T-cell (primary cell): ENCODE data around the gene CDK4. TPM values are rescaled to one million over a fixed set of nuclear protein-coding genes. Genes with fewer than 3 reads are reported as not detected.
"Not testable (repeated sequence)": the region's sequence is repeated elsewhere in the genome, so short reads cannot be mapped to it uniquely, and the experiment has no call there.

Experiments
- ATAC-seq, 4 experiments: fragments of 200-7000 bp in 3 of 4; fragments of 150-1000 bp in 1 of 4; cut with Tn5 transposase; replicated peaks in 1 of 4; 1 replicate in 3 of 4; 2 replicates in 1 of 4; pipeline ENCODE4 v1.10.0; 2021; ENCODE audit warnings: moderate library complexity in 3 of 4, mild to moderate bottlenecking in 2 of 4, moderate number of reproducible peaks in 1 of 4
- CTCF ChIA-PET, 2 donors: fragments of 300-600 bp; sonication (Branson Sonifier 250); formaldehyde crosslinking; loops; one replicate each; lab custom pipeline; 2022; ENCODE audit warnings: antibody characterized with exemption in 2 of 2; lab: Charles Lee
- POLR2A ChIA-PET, 2 donors: fragments of 300-600 bp; sonication (Branson Sonifier 250); formaldehyde crosslinking; loops; one replicate each; lab custom pipeline; 2022; ENCODE audit warnings: antibody characterized with exemption in 2 of 2; lab: Charles Lee
- DNase-seq, 35 experiments: peaks; one replicate each; pipeline versions ENCODE4 v3.0.0 to v3.0.0-alpha.2; 2013 to 2023
- H3K27ac ChIP-seq: one replicate; pipeline ENCODE4 v1.5.1; 2013; ENCODE audit warnings: low read length
- H3K27me3 ChIP-seq, 2 experiments: replicated peaks in 1 of 2; 1 replicate in 1 of 2; 2 replicates in 1 of 2; pipeline versions ENCODE4 v1.6.1 to v1.7.0; 2013; ENCODE audit warnings: low read length in 1 of 2, mixed read lengths in 1 of 2; ENCODE audit not compliant: control insufficient read depth in 2 of 2, insufficient read depth in 2 of 2; ENCODE audit errors: extremely low read depth in 1 of 2
- H3K36me3 ChIP-seq, 2 donors: 1 replicate in 1 of 2; 2 replicates in 1 of 2; pipeline versions ENCODE4 v1.6.1 to v1.7.0; 2013; ENCODE audit warnings: low read length in 1 of 2; ENCODE audit not compliant: control insufficient read depth in 2 of 2, insufficient read depth in 1 of 2; ENCODE audit errors: extremely low read depth in 1 of 2
- H3K4me1 ChIP-seq, 2 experiments: 1 replicate in 1 of 2; 2 replicates in 1 of 2; pipeline versions ENCODE4 v1.6.1 to v1.7.0; 2013; ENCODE audit warnings: low read length in 2 of 2, mixed read lengths in 1 of 2; ENCODE audit not compliant: insufficient read depth in 2 of 2, control insufficient read depth in 1 of 2; ENCODE audit errors: extremely low read depth in 1 of 2
- H3K4me3 ChIP-seq, 2 donors: 1 replicate in 1 of 2; 2 replicates in 1 of 2; pipeline versions ENCODE4 v1.5.1 to v1.7.0; 2013; ENCODE audit warnings: mild to moderate bottlenecking in 2 of 2, low read length in 1 of 2, moderate library complexity in 1 of 2; ENCODE audit not compliant: control insufficient read depth in 1 of 2; ENCODE audit errors: extremely low read depth in 1 of 2
- H3K9me3 ChIP-seq: 2 replicates; pipeline ENCODE4 v1.7.0; 2013
- H3K27ac Mint-ChIP-seq, 2 donors: one replicate each; pipeline ENCODE4 v1.8.0; 2020 to 2021; ENCODE audit warnings: mild to moderate bottlenecking in 2 of 2, mixed read lengths in 2 of 2
- H3K27me3 Mint-ChIP-seq, 2 donors: one replicate each; pipeline ENCODE4 v1.8.0; 2021 to 2022; ENCODE audit warnings: mixed read lengths in 2 of 2
- H3K36me3 Mint-ChIP-seq: one replicate; pipeline ENCODE4 v1.8.0; 2021; ENCODE audit warnings: mixed read lengths
- H3K4me1 Mint-ChIP-seq, 3 donors: one replicate each; pipeline ENCODE4 v1.8.0; 2020 to 2022; ENCODE audit warnings: mixed read lengths in 3 of 3, mild to moderate bottlenecking in 1 of 3
- H3K4me3 Mint-ChIP-seq, 3 donors: one replicate each; pipeline ENCODE4 v1.8.0; 2020 to 2022; ENCODE audit warnings: mild to moderate bottlenecking in 3 of 3, mixed read lengths in 3 of 3, moderate library complexity in 3 of 3
- H3K9me3 Mint-ChIP-seq, 3 donors: one replicate each; pipeline ENCODE4 v1.8.0; 2020 to 2022; ENCODE audit warnings: mixed read lengths in 3 of 3
- WGBS: methylation state at CpG from one replicate; pipeline ENCODE4 v1.1.5; 2013; ENCODE audit warnings: missing lambda C conversion rate; ENCODE audit not compliant: insufficient coverage; 5-methylcytosine and 5-hydroxymethylcytosine counted together
- total RNA-seq, 35 experiments: library from RNA in 6 of 35; stranded (reverse) in 6 of 35; fragments of 120-200 nt in 1 of 35; gene quantifications; one replicate each; pipeline versions ENCODE4 v1.2.1 to v1.2.4 and lab custom pipeline; 2013 to 2026

Gene CDK4
- total RNA-seq, 5 donors from 2014 or later (not counting 1 experiment from before 2014, with no cell fraction given) = 24.1 to 53.9 (median 46.2) TPM

DNA sequence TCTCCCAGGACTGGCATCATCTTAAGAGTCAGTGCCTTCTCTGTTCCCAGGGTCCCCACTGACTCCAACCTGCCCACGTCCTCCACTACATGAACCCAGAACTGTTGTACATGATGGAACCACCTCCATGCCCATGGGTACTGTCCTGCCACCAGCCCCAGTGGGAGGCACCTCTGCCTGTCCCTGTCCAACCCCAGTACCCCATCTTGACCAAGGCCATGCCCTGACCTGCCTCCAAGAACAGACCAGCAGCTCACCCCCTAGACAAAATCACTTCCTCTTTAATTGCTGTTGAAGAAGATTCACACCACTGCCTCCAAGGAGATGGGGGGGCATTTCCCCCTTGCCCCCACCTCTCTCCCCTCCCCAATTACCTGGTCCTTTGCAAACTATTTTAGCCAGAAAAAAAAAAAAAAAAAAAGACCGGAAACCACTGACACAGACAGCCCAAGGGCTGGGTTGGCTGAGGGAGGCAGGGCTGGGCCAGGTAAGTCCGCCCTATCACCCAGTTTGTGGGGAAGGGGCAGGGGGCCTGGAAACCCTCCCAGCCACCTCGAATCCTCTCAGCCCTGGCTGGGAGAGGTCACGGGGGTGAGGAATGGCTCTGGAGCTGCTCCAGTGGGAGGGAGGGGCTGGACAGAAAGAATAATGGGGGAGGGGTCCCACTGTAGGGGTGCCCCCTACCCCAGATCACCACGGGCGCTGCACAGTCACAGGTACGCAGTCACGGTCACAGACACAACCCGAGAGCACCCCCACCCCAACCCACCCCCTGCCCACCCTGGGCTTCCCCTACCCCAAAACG is 27.0 kb downstream of the CDK4 start:
- Mint-ChIP-seq H3K4me3 (no peak overlapping the region), H3K36me3 (peaks cover 32% of the 10 kb centered on the region), H3K27me3 (no peaks in the 10 kb centered on the region), H3K9me3 (no peaks in the 10 kb centered on the region), H3K27ac (peak overlapping the region; percentile 68 to 83), H3K4me1 (peaks cover 14 to 24% (median 19%) of the 10 kb centered on the region in 3 donors)
- ATAC-seq (peak in 1 of 4 experiments; percentile 11), DNase-seq (no peak)
- no peaks in the 10 kb centered on the region for H3K9me3 ChIP-seq
- no peak overlapping the region for H3K27ac ChIP-seq
- POLR2A ChIA-PET = interaction anchor here (0.5 kb wide), 2 partner anchors 36 to 1097 kb away, joined by 3 to 4 read pairs; no protein-coding TSS in a partner anchor
- CTCF ChIA-PET = no interaction called here
- WGBS = 85% methylated on average over 1 of the region's 11 CpGs
- H3K4me1 ChIP-seq = peaks cover 0 to 15% of the 10 kb centered on the region in 2 experiments
- peaks cover 20 to 57% of the 10 kb centered on the region in 2 donors for H3K36me3 ChIP-seq
- no peak overlapping the region for H3K4me3 ChIP-seq
- H3K27me3 ChIP-seq = no peaks in the 10 kb centered on the region

DNA sequence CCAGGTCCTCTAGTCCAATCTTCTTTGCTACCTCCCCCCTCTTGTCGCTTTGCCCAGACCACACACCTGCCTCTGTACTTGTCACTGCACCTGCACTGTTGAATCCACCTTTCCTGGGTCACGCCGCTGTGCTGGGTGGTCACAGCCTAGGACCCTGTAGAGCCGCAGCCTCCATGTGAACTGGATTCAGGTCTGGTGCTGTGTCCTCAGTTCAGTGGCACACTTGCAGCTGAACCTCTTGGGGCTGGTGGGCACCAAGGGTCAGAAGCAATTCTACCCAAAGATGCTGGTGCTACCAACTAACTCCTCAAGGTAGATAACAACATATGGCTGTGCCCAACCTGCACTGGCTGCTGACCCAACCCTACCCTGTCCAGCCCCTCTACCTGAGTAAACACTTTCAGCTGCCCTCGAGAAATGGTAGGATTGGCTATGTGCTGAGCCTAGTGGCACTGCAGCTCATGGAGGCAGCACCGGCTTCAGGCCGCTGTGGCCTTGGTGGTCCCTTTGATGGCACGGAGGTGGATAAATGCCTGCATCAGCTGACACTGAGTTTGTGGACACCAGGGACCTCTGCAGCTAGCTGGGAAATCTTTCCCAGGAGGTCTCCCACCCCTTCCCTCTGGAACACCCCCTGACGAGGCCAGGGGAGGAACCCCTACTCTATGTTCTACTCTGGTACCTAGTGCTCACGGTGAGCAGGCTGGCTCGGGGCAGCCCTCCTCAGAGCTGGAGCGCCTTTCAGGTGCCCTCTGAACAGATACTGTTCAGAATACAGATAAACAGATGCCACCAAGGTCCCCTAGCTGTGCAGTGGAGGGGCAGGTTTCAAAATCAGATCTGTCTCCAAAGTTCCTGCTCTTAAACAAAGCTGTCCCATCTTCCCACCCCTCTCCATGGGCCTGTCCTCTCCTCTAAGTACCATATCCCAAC is 27.8 kb downstream of the CDK4 start:
- H3K27me3 ChIP-seq = no peaks in the 10 kb centered on the region
- ChIA-PET POLR2A (interaction anchor here in 1 of 2 donors (0.5 kb wide), 1 partner anchor 35 kb away, joined by 3 read pairs; no protein-coding TSS in a partner anchor), CTCF (interaction anchor here in 1 of 2 donors (0.6 kb wide), 2 partner anchors 16 to 1806 kb away, joined by 3 read pairs; no protein-coding TSS in a partner anchor)
- H3K27me3 Mint-ChIP-seq = no peaks in the 10 kb centered on the region
- H3K4me3 Mint-ChIP-seq = no peak overlapping the region
- H3K4me3 ChIP-seq = no peak overlapping the region
- H3K4me1 ChIP-seq = peaks cover 0 to 15% of the 10 kb centered on the region in 2 experiments
- peaks cover 21 to 57% of the 10 kb centered on the region in 2 donors for H3K36me3 ChIP-seq
- H3K27ac Mint-ChIP-seq = peak overlapping the region; percentile 68 to 83
- DNase-seq = no peak
- H3K9me3 Mint-ChIP-seq = no peaks in the 10 kb centered on the region
- peaks cover 34% of the 10 kb centered on the region for H3K36me3 Mint-ChIP-seq
- no peaks in the 10 kb centered on the region for H3K9me3 ChIP-seq
- peaks cover 19 to 24% (median 19%) of the 10 kb centered on the region in 3 donors for H3K4me1 Mint-ChIP-seq
- H3K27ac ChIP-seq = no peak overlapping the region
- 96% methylated on average over 7 of the region's 12 CpGs for WGBS
- peak in 3 of 4 experiments; percentile 15 to 21 (median 17) for ATAC-seq

DNA sequence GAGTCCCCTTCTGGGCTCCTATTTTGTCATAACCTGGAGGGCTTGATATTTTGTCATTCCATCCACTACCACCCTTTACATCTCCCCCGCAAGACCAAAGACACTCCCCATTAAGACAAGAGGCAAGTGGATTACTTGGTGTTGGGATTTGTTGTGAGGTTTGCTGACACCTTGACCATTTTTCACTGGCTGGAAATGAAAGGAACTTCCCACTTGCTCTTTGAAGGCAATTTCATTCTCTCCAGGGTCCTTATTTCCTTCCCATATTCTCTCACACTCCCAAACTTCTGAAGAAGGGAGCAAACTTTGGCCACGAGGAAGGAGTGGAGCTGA is 28.5 kb downstream of the CDK4 start:
- H3K9me3 Mint-ChIP-seq = no peaks in the 10 kb centered on the region
- Histone ChIP-seq H3K27me3 (no peaks in the 10 kb centered on the region), H3K4me3 (no peak overlapping the region), H3K36me3 (peaks cover 27 to 59% of the 10 kb centered on the region in 2 donors), H3K4me1 (peaks cover 0 to 15% of the 10 kb centered on the region in 2 experiments), H3K27ac (no peak overlapping the region), H3K9me3 (no peaks in the 10 kb centered on the region)
- WGBS = no CpG with 5 or more reads among the region's 2 CpGs
- ChIA-PET CTCF (interaction anchor here in 1 of 2 donors (0.6 kb wide), 1 partner anchor 1805 kb away, joined by 3 read pairs; no protein-coding TSS in a partner anchor), POLR2A (no interaction called here)
- H3K4me1 Mint-ChIP-seq = peaks cover 19 to 24% (median 19%) of the 10 kb centered on the region in 3 donors
- H3K27me3 Mint-ChIP-seq = no peaks in the 10 kb centered on the region
- peaks cover 36% of the 10 kb centered on the region for H3K36me3 Mint-ChIP-seq
- ATAC-seq (no peak), DNase-seq (no peak)
- H3K4me3 Mint-ChIP-seq = no peak overlapping the region
- peak overlapping the region; percentile 7 to 66 for H3K27ac Mint-ChIP-seq

DNA sequence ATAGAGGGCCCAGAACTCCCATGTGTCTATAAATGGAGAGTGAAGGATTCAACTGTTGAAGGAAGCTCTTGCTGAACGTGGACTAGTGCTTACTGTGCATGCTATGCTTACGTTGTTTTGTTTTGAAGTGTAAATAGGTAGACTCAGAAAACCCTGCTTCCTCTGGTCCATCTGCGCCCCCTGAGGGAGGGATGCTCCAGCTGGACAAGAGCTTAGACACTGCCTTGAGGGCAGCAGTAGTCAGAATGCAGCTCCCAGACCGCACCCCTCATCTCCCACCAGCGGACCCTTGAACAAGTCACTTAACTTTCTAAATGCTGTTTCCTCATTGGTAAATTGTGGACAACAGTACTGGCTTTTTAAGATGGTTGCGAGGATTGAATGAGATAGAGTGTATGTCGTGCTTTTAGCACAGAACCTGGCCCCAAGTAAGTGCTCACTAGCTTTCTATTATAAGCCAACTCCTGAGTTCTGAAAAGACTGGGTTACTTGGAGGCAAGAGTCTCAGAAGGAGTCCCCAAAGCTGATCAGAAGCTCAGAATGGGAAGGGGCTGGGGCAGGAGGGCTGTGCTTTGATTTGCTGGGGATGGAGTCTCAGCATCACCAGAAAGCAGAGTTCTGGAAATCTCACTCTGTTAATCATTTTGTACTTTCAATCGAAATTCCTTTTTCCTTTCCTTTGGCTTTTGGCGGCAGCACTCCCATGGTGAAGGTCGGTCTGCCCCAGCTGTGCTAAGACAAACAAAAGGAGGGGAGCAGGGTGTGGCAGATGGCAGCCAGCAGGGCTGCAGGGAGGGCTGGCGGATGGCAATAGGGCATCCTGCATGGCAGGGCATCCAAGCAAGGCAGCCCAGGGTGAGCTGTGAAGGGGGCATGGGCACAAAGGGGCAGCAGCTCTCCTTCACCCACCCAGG is 29.1 kb downstream of the CDK4 start:
- no peak overlapping the region for H3K4me3 Mint-ChIP-seq
- no peaks in the 10 kb centered on the region for H3K27me3 Mint-ChIP-seq
- POLR2A ChIA-PET = interaction anchor here in 1 of 2 donors (0.6 to 0.7 kb wide), 2 partner anchors 128 to 1711 kb away, joined by 6 to 8 read pairs; no protein-coding TSS in a partner anchor
- Histone ChIP-seq H3K27ac (no peak overlapping the region), H3K9me3 (no peaks in the 10 kb centered on the region), H3K4me1 (peaks cover 0 to 15% of the 10 kb centered on the region in 2 experiments), H3K36me3 (peaks cover 28 to 59% of the 10 kb centered on the region in 2 donors), H3K4me3 (no peak overlapping the region), H3K27me3 (no peaks in the 10 kb centered on the region)
- WGBS = 83% methylated on average over 2 of the region's 11 CpGs
- no peaks in the 10 kb centered on the region for H3K9me3 Mint-ChIP-seq
- DNase-seq (no peak), ATAC-seq (peak in 1 of 4 experiments; percentile 29)
- CTCF ChIA-PET = interaction anchor here in 1 of 2 donors (0.6 kb wide), 1 partner anchor 1805 kb away, joined by 3 read pairs; no protein-coding TSS in a partner anchor
- H3K27ac Mint-ChIP-seq = peak overlapping the region; percentile 38 to 66
- peaks cover 34% of the 10 kb centered on the region for H3K36me3 Mint-ChIP-seq
- H3K4me1 Mint-ChIP-seq = peaks cover 19 to 24% (median 19%) of the 10 kb centered on the region in 3 donors

DNA sequence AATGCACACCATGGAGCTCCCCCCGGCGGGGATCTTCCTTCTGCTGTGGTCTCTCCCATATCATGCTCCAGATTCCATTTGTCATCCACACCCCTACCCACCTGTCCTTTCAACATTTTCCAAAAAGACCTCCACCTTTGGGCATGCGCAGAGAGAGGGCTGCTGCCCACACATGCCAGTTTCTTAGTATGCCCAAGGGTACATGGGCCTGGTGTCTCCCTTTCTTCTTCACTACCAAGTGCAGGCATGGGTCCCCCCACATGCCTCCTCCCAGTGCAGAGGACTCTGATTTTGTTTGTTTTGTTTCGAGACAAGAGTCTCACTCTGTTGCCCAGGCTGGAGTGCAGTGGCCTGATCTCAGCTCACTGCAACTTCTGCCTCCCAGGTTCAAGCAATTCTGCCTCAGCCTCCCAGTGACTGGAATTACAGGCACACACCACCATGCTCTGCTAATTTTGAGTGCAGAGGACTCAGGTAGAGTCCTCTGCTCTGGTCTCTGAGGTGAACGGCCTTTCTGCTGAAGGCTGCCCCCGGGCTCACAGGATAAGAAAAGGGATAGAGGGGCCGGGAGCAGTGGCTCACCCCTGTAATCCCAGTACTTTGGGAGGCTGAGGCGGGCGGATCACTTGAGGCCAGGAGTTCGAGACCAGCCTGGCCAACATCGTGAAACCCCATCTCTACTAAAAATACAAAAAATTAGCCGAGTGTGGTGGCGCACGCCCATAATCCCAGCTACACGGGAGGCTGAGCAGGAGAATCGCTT is 30.1 kb downstream of the CDK4 start:
- H3K27me3 ChIP-seq, H3K4me3 Mint-ChIP-seq, POLR2A ChIA-PET, CTCF ChIA-PET, H3K27me3 Mint-ChIP-seq, H3K4me3 ChIP-seq, H3K9me3 Mint-ChIP-seq, DNase-seq, H3K9me3 ChIP-seq, ATAC-seq, H3K27ac ChIP-seq: not testable (repeated sequence)
- H3K4me1 ChIP-seq = peaks cover 0 to 15% of the 10 kb centered on the region in 2 experiments
- WGBS = 93% methylated on average over 5 of the region's 16 CpGs
- H3K36me3 ChIP-seq = peaks cover 32 to 56% of the 10 kb centered on the region in 2 donors
- Mint-ChIP-seq H3K27ac (peak overlapping the region; percentile 70 to 79), H3K36me3 (peaks cover 32% of the 10 kb centered on the region), H3K4me1 (peaks cover 18 to 24% (median 19%) of the 10 kb centered on the region in 3 donors)
